Thymus (tissue), 11 donors: Measurements from ENCODE around the gene PSD4. TPM values are rescaled to one million over a fixed set of nuclear protein-coding genes. Genes with fewer than 3 reads are reported as not detected.

Experiments
- DNase-seq, 9 donors: peaks; one replicate each; pipeline ENCODE4 v3.0.0-alpha.2; 2013; ENCODE audit warnings: low spot score in 9 of 9, low read depth in 6 of 9, missing footprints in 1 of 9
- H3K27ac ChIP-seq, 2 donors: one replicate each; pipeline ENCODE4 v1.5.1; 2013; ENCODE audit warnings: control low read depth in 1 of 2, low read depth in 1 of 2, low read length in 1 of 2, mild to moderate bottlenecking in 1 of 2, moderate library complexity in 1 of 2
- H3K27me3 ChIP-seq, 2 donors: one replicate each; pipeline ENCODE4 v1.5.1; 2013; ENCODE audit warnings: low read length in 1 of 2; ENCODE audit not compliant: control insufficient read depth in 2 of 2, insufficient read depth in 1 of 2
- H3K36me3 ChIP-seq, 2 donors: one replicate each; pipeline ENCODE4 v1.5.1; 2013; ENCODE audit warnings: low read length in 1 of 2, mild to moderate bottlenecking in 1 of 2, moderate library complexity in 1 of 2; ENCODE audit not compliant: control insufficient read depth in 2 of 2, insufficient read depth in 2 of 2
- H3K4me1 ChIP-seq, 2 donors: one replicate each; pipeline ENCODE4 v1.5.1; 2013; ENCODE audit warnings: low read length in 2 of 2; ENCODE audit not compliant: control insufficient read depth in 2 of 2, insufficient read depth in 2 of 2
- H3K4me3 ChIP-seq, 2 donors: one replicate each; pipeline ENCODE4 v1.5.1; 2013; ENCODE audit warnings: low read length in 2 of 2, control low read depth in 1 of 2, mild to moderate bottlenecking in 1 of 2
- H3K9me3 ChIP-seq, 2 donors: one replicate each; pipeline ENCODE4 v1.5.1; 2013; ENCODE audit warnings: low read length in 1 of 2, mild to moderate bottlenecking in 1 of 2; ENCODE audit not compliant: control insufficient read depth in 2 of 2, insufficient read depth in 1 of 2
- WGBS: extraction: QIAGEN DNeasy Blood & Tissue Kit; methylation state at CpG from one replicate; pipeline ENCODE4 v1.1.7; 2013; 5-methylcytosine and 5-hydroxymethylcytosine counted together
- polyA plus RNA-seq: library from polyadenylated mRNA; stranded (reverse); fragments of 200-250 nt; gene quantifications from one replicate; pipeline ENCODE4 v1.2.3, GENCODE V29; 2013
- total RNA-seq: library from RNA; stranded (reverse); fragments of 120-200 nt; gene quantifications from one replicate; pipeline ENCODE4 v1.2.4, GENCODE V29; 2013
- donor health status: healthy.

PSD4 gene
- total and polyA plus RNA-seq, 2 donors: 81.8 to 92.1 TPM

- peaks cover 1 to 3% of the 10 kb centered on the region in 2 donors for H3K9me3 ChIP-seq
- peaks cover 7 to 12% of the 10 kb centered on the region in 2 donors for H3K36me3 ChIP-seq
- H3K4me1 ChIP-seq: peaks cover 36 to 75% of the 10 kb centered on the region in 2 donors
- H3K27me3 ChIP-seq: no peaks in the 10 kb centered on the region
- no peak for DNase-seq
- peak overlapping the region; percentile 85 to 93 for H3K27ac ChIP-seq
- no peak overlapping the region for H3K4me3 ChIP-seq
- 96% methylated on average over 16 of the region's 16 CpGs for WGBS
These were observed 840 bp upstream of the PSD4 start for GRCh38 chr2:113172721-113173541.

- Histone ChIP-seq H3K4me1 (peaks cover 37 to 75% of the 10 kb centered on the region in 2 donors), H3K36me3 (peaks cover 10 to 20% of the 10 kb centered on the region in 2 donors), H3K9me3 (peaks cover 1 to 3% of the 10 kb centered on the region in 2 donors), H3K4me3 (peak overlapping the region; percentile 85 to 96), H3K27me3 (no peaks in the 10 kb centered on the region), H3K27ac (peak overlapping the region; percentile 85 to 93)
- peak in 2 of 9 donors; percentile 44 to 69 for DNase-seq
- WGBS: 3% methylated on average over 3 of the region's 3 CpGs
These were observed 592 bp downstream of the PSD4 start for GRCh38 chr2:113174376-113174750.

GRCh38 chr2:113175042-113175628, 1.4 kb downstream of the PSD4 start:
- peaks cover 17 to 26% of the 10 kb centered on the region in 2 donors for H3K36me3 ChIP-seq
- H3K27ac ChIP-seq: peak overlapping the region; percentile 85 to 93
- H3K9me3 ChIP-seq: peaks cover 1 to 3% of the 10 kb centered on the region in 2 donors
- 24% methylated on average over 8 of the region's 8 CpGs for WGBS
- peaks cover 44 to 78% of the 10 kb centered on the region in 2 donors for H3K4me1 ChIP-seq
- DNase-seq: peak in 3 of 9 donors; percentile 66 to 86 (median 74)
- no peaks in the 10 kb centered on the region for H3K27me3 ChIP-seq
- peak overlapping the region; percentile 85 to 96 for H3K4me3 ChIP-seq

GRCh38 chr2:113175736-113176695, 2.2 kb downstream of the PSD4 start:
- H3K4me1 ChIP-seq: peaks cover 53 to 87% of the 10 kb centered on the region in 2 donors
- H3K27ac ChIP-seq: peak overlapping the region; percentile 85 to 93
- 16% methylated on average over 11 of the region's 11 CpGs for whole genome bisulfite sequencing
- peaks cover 20 to 33% of the 10 kb centered on the region in 2 donors for H3K36me3 ChIP-seq
- DNase-seq: peak in 4 of 9 donors; percentile 54 to 83 (median 65)
- H3K27me3 ChIP-seq: no peaks in the 10 kb centered on the region
- H3K4me3 ChIP-seq: peak overlapping the region; percentile 85 to 96
- H3K9me3 ChIP-seq: peaks cover 1 to 3% of the 10 kb centered on the region in 2 donors

GRCh38 chr2:113176696-113177355, 3.1 kb downstream of the PSD4 start:
- Histone ChIP-seq H3K4me3 (peak overlapping the region; percentile 85 to 96), H3K27ac (peak overlapping the region; percentile 15 to 85), H3K36me3 (peaks cover 27 to 41% of the 10 kb centered on the region in 2 donors), H3K9me3 (peaks cover 1 to 3% of the 10 kb centered on the region in 2 donors), H3K27me3 (no peaks in the 10 kb centered on the region), H3K4me1 (peaks cover 58 to 89% of the 10 kb centered on the region in 2 donors)
- DNase-seq: no peak
- 95% methylated on average over 7 of the region's 7 CpGs for WGBS

- Histone ChIP-seq H3K9me3 (peaks cover 1 to 3% of the 10 kb centered on the region in 2 donors), H3K4me1 (peaks cover 50 to 90% of the 10 kb centered on the region in 2 donors), H3K27me3 (no peaks in the 10 kb centered on the region), H3K36me3 (peaks cover 40 to 55% of the 10 kb centered on the region in 2 donors), H3K27ac (no peak overlapping the region), H3K4me3 (no peak overlapping the region)
- WGBS: 93% methylated on average over 11 of the region's 11 CpGs
- no peak for DNase-seq
These were observed 4.4 kb downstream of the PSD4 start for GRCh38 chr2:113178069-113178746.

- no peak for DNase-seq
- no peak overlapping the region for H3K27ac ChIP-seq
- H3K4me1 ChIP-seq: peaks cover 44 to 86% of the 10 kb centered on the region in 2 donors
- peaks cover 47 to 61% of the 10 kb centered on the region in 2 donors for H3K36me3 ChIP-seq
- peaks cover 0 to 3% of the 10 kb centered on the region in 2 donors for H3K9me3 ChIP-seq
- no peaks in the 10 kb centered on the region for H3K27me3 ChIP-seq
- no peak overlapping the region for H3K4me3 ChIP-seq
- 88% methylated on average over 4 of the region's 4 CpGs for WGBS
These were observed 5.1 kb downstream of the PSD4 start for GRCh38 chr2:113178891-113179290.
